GM12874 (cell line): ENCODE measurements around the gene RABEP1.

ENCODE experiments used
- CTCF ChIP-seq: IDR thresholded peaks from 2 replicates; pipeline ENCODE4 v1.5.1; 2011; ENCODE audit warnings: low read depth, mild to moderate bottlenecking, control low read depth, low read length, moderate library complexity; ENCODE audit not compliant: insufficient read depth

Gene RABEP1

GRCh38 chr17:5431949-5432556 lies 150.0 kb downstream of the RABEP1 start:
- TF ChIP-seq CTCF, result no peak

GRCh38 chr17:5434984-5435383 lies 152.9 kb downstream of the RABEP1 start:
- TF ChIP-seq CTCF, result no peak
